NCI-H345 treated with DMSO at 0.1 percent for 48 hours (cell line): ENCODE results near the gene TDRD12.
"Not testable (repeated sequence)": the region's sequence is repeated elsewhere in the genome, so short reads cannot be mapped to it uniquely, and the experiment has no call there.

Source experiments
- DNase-seq: peaks from one replicate; lab custom pipeline; 2025; ENCODE audit not compliant: unreplicated experiment; lab: John Stamatoyannopoulos, UW

TDRD12 gene

DNA sequence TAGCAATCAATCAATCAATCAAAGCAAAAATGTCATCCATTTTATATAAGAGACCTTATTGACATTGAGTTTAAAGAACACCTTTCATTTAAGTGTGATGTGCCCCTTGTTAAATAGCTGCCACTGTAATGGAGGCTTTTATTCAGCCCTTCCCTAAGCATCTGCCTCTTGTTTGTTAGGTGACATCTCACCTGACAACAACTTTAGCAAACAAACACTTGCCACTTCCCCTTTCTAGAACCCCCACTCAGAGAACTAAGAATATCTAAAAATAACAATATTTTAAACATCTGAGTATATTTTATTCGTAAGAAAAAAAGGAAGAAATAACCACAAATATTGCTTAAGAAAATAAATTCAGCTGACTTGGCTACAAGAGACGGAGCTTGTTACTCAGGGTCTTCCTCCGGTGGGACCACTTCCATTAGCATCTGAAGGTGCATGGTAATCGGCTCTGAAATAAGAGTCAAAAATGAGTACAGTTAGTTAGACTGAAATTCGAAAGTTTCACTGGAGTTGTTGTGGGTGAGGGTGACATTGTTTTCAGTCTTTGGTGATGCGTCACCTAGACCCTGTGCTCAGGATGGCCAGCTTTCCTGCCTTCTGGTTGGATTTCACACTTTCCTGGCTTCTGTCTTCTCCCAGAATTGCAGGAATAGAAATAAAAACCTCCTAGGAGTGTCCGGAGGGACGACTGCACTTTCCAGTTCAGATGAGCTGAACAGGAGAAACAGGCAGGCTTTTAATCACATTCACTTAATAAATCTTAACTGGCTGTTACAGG is 110.9 kb downstream of the TDRD12 start:
- DNase-seq, result no peak

GRCh38 chr19:32831611-32832010 is 112.0 kb downstream of the TDRD12 start:
- DNase-seq, result no peak

- DNase-seq, result not testable (repeated sequence)
Observed at GRCh38 chr19:32832094-32832493, 112.5 kb downstream of the TDRD12 start.

GRCh38 chr19:32832825-32833224 is 113.3 kb downstream of the TDRD12 start:
- DNase-seq, result not testable (repeated sequence)

DNA sequence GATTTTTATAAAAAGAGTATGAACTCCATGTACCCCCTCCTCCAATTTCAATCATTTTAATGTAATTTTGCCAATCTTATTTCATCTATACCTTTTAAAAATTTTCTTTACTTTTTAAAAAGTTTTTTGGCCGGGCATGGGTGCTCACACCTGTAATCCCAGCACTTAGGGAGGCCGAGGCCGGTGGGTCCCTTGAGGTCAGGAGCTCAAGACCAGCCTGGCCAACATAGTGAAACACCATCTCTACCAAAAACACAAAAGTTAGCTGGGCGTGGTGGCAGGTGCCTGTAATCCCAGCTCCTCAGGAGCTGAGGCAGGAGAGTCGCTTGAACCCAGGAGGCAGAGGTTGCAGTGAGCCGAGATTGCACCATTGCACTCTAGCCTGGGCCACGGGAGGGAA is 113.8 kb downstream of the TDRD12 start:
- DNase-seq, result not testable (repeated sequence)

GRCh38 chr19:32837531-32837930 is 118.0 kb downstream of the TDRD12 start:
- DNase-seq, result no peak

DNA sequence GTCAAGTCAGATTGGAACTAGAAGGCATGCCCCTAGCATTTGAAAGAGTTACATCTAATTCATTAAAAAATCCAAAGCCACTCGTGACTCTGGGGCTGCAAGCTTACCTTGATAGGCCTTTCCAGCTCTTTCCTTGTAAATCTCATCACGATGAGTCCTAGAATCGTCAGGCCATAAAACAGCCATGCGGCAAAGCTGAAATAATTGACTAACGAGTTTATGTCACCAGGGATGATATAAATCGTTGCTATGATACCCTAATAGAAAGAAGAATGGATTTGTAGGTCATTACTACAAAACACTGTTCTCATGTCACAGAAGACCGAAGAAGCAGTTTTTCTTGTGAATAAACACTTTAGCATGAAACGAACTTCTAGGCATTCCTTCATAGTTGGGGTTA is 122.5 kb downstream of the TDRD12 start:
- no peak for DNase-seq

DNA sequence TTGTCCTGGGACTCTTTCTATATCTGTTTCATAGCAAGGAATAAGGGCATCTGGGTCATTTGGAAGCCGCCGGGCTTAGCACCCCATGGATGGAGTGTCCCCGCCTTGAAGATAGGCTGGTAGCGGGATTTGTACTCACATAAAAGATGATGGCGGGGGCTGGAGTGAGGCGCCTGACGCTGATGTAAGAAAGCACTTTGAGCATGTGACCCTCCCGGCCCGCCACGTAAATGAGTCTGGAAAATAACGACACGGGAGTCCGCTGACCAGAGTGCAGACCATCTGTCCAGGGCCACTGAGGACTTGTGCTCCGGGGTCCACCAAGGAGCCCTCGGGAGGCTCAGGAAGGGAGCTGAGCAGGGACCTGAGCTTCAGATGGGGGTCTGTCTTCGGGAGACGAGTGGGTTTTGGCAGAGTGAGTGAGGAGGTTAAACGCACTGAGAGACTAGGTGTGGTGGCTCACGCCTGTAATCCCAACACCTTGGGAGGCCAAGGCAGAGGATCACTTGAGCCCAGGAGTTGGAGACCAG is 124.2 kb downstream of the TDRD12 start:
- no peak for DNase-seq

DNA sequence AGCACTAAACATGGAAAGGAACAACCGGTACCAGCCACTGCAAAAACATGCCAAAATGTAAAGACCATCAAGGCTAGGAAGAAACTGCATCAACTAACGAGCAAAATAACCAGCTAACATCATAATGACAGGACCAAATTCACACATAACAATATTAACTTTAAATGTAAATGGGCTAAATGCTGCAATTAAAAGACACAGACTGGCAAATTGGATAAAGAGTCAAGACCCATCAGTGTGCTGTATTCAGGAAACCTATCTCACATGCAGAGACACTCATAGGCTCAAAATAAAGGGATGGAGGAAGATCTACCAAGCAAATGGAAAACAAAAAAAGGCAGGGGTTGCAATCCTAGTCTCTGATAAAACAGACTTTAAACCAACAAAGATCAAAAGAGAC is 128.5 kb downstream of the TDRD12 start:
- not testable (repeated sequence) for DNase-seq

DNA sequence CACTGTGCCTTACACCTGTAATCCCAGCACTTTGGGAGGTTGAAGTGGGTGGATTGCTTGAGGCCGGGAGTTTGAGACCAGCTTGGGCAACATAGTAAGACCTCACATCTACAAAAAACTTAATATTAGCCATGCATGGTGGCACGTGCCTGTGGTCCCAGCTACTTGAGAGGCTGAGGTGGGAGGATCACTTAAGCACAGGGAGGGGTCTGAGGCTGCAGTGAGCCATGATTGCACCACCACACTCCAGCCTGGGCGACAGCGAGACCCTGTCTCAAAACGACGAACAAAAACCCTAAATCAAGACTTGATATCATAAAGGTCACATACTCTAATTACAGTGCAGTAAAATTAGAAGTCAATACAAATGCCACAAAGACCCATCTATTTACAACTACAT is 132.6 kb downstream of the TDRD12 start:
- DNase-seq, result no peak

DNA sequence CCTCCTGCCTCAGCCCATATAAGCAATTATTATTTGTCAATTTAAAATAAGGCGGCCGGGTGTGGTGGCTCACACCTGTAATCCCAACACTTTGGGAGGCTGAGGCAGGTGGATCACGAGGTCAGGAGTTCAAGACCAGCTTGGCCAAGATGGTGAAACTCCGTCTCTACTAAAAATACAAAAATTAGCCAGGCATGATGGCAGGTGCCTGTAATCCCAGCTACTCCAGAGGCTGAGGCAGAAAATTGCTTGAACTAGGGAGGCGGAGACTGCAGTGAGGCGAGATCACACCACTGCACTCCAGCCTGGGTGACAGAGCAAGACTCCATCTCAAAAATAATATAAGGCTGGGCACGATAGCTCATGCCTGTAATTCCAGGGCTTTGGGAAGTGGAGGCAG is 137.3 kb downstream of the TDRD12 start:
- DNase-seq, result not testable (repeated sequence)

DNA sequence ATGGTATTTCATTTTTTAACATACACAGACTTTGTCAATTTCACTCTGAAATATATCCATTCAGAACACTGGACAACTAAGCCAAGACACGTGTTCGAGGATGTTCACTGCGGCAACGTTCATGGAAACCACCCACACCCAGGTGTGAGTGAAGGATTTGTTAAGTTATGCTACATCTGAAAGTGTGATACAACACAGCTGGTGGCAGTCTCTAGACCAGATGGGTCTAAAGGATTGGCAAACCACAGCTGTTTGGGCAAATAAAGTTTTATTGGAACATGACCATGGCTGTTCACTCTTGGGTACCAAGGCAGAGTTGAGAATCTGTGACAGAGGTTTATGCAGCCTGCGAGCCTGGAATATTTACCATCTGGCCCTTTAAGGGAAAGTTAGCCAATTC is 138.0 kb downstream of the TDRD12 start:
- DNase-seq, result no peak

- DNase-seq, result no peak
Observed at GRCh38 chr19:32858155-32858554, 138.6 kb downstream of the TDRD12 start.

DNA sequence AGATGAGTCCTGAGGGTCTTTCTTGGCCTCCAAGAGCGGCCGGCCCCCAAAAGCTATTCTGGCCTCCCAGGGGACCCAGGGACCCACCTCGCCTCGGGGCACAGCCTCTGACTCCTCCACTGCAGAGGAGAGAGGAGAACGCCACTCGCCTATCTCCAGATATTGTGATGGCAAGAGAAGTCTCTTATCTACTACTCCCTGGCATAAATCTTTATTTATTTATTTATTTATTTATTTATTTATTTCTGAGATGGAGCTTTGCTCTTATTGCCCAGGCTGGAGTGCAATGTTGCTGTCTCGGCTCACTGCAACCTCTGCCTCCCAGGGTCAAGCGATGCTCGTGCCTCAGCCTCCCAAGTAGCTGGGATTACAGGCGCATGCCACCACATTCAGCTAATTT is 139.0 kb downstream of the TDRD12 start:
- no peak for DNase-seq

DNA sequence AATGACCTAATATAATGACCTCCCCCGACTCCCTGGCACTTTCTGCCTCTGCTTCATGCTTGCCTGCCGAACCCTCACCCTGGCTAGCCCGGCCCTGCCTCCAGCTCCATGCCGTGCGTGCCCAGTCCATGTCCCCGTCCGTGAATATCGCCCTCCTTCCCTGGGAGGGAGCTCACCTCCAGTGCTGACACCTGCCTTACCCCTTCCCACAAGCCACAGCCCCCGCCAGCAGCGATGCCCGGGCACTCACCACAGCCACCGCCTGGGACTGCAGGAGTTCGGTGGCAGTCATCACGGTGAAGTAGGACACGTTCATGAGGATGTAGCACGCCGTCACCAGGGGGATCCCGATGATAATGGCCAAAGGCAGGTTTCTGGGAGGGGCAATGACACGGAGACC is 140.0 kb downstream of the TDRD12 start:
- DNase-seq, result no peak

GRCh38 chr19:32861596-32861995 is 142.0 kb downstream of the TDRD12 start:
- DNase-seq, result no peak

DNA sequence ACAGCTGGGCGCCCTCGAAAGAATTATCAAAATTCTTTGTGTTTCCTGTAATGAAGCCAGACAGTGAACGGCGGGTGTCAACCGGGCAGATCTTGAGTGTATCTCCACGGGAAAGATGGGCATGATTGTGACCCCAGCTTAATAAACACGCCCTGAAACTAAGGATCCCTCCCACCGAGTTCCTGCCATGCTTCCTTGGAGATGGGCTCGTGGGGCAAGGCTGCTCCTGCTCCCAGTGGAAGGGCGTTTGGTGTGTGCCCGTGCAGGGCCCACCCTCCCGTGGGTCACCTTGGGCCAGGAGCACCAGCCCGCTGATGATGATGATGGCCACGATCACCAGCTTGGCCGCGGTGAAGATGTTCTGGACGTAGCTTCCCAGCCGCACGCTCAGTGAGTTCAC is 142.6 kb downstream of the TDRD12 start:
- no peak for DNase-seq

- DNase-seq, result no peak
Observed at GRCh38 chr19:32862741-32863140, 143.2 kb downstream of the TDRD12 start.

- no peak for DNase-seq
Observed at GRCh38 chr19:32863301-32863700, 143.7 kb downstream of the TDRD12 start.

GRCh38 chr19:32863841-32864240 is 144.3 kb downstream of the TDRD12 start:
- DNase-seq, result no peak

GRCh38 chr19:32864318-32865007 is 144.9 kb downstream of the TDRD12 start:
- no peak for DNase-seq

- no peak for DNase-seq
Observed at GRCh38 chr19:32865326-32865725, 145.8 kb downstream of the TDRD12 start.
